G401.6 (cell line): ENCODE measurements around the gene PRPF31.

Experiments used
- FAIRE-seq: peaks from 2 replicates; lab custom pipeline; 2012; peaks lifted over from hg19 to GRCh38; lab: Jason Lieb, UNC

Gene PRPF31

DNA sequence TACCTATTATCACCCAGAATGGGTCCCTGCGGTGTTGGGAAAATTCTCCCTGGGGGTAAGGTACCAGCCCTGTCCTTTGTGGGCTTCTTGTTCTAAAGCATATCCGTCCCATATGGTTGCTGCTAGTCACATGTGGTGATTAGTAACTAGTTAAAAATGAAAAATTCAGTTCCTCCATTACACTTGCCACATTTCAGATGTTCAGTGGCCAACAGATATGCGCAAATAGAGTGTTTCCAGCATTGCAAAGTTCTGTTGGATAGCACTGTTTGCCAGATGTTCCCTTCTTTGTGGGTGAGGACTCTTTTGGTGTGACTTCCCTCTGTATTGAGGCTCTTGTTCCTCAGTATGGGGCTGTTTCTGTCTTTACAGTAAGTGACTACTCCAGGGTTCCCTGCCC lies 25.8 kb downstream of the PRPF31 start:
- no peak for FAIRE-seq

DNA sequence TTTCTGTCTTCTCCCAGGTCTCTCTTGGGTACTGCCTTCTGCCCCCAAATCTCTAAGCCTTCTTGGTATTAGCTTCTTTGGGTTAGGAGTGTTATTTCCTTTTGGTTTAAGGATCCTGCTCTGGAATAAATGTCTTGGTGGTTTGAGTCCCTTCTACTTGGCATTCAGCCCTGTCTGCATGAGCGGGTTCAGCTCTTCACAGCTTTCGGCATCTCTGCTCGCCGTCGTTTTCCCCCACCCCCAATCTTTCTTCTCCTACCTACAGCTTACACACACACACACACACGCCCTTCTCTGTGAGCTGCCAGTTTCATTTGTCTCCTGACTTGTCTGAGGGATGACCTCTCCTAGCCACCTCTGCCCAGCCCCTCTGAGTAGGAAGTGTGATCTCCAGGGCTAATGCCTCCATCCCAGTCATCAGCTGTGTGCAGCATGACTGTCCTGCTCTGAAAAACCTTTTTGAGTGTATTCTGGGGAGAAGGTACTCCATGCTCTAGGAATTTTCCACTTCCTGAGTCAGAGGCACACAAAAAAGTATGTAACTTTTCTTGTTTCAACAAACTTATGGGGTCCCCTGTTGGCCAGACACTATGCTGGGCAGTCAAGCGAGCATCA lies 26.7 kb downstream of the PRPF31 start:
- no peak for FAIRE-seq

GRCh38 chr19:54145541-54146158 lies 30.1 kb downstream of the PRPF31 start:
- no peak for FAIRE-seq

DNA sequence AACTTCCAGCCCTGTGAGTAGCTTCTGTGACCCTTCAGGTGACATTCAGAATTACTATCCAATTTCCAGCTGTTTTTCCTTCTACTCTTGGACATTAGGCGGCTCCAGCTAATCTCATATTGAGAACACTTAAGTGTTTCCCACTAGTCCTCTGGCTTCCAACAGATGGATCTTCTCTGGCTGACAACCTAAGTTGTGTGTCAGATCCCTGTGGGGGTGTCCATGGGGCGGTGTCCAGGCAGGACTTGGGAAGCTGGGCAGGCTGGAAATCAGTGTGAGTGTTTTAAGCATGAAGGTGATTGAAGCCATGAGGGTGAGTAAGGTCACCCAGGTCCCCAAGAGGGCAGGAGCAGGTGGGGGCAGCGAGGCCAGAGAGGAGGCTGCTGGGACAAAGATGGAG lies 32.1 kb downstream of the PRPF31 start:
- no peak for FAIRE-seq

DNA sequence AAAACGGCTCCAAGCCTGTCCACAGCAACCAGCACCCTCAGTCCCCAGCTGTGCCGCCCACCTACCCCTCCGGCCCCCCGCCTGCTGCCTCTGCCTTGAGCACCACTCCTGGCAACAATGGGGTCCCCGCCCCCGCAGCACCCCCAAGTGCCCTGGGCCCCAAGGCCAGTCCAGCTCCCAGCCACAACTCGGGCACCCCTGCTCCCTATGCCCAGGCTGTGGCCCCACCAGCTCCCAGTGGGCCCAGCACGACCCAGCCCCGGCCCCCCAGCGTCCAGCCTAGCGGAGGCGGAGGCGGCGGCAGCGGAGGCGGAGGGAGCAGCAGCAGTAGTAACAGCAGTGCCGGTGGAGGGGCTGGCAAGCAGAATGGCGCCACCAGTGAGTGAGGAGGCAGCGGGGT lies 32.6 kb downstream of the PRPF31 start:
- no peak for FAIRE-seq

DNA sequence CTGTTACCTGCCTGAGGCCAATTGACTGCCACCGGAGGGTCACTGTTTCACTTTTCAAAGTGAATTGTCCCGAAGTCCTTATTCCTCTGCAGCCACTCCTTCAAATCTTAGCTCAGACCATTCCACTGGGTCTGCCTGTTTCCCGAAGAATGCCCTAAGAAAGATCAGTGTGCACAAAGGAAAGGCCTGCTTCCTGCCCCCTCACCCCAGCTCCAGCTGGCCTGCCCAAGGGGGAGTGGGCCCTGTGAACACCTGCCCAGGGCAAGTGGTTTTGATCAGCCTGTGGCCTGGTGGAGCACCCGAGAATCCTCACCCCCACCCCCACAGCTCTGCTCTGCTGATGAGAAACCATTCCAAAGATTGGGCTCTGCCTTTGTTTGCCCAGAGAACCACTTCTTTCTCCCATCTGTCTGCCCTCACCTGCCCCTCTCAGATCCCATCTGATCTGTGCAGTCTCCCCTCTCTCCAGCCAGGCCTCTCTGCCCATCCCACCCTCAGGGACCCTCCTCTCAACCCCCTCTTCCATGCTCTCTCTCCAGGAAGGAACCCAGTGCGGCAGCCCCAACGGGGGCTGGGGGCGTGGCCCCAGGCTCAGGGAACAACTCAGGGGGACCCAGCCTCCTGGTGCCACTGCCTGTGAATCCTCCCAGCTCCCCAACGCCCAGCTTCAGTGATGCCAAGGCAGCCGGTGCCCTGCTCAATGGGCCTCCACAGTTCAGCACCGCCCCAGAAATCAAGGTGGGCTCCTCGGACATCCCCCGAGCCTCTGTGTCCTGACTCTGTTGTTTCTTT lies 33.7 kb downstream of the PRPF31 start:
- FAIRE-seq: no peak

DNA sequence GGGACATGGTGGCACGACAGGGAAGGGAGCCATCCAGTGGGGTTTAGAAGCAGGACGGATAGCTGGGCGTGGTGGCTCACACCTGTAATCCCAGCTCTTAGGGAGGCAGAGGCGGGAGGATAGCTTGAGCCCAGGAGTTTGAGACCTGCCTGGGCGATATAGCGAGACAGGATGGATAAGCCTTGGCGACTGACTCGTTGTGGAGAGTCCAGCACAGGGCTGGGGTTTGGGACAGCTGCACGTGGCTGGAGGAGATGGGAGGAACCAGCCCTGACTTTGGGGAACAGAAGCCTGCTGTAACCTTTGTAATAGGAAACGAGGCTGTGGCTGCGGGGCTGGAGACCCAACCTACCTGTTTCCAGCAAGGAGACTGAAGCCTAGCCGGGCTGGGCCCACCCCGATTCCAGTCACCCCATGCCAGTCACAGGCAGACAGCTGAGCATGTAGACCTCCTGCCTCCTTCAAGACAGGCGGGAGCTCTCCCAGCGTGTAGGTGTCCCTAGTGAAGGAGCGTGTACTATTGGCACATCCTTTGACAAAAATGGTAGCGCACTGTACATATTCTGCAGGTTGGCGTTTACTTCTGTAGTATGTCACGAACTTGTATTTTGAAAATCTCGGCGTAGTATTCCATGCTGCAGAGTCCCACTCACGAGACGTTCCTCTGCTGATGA lies 35.9 kb downstream of the PRPF31 start:
- FAIRE-seq: no peak

DNA sequence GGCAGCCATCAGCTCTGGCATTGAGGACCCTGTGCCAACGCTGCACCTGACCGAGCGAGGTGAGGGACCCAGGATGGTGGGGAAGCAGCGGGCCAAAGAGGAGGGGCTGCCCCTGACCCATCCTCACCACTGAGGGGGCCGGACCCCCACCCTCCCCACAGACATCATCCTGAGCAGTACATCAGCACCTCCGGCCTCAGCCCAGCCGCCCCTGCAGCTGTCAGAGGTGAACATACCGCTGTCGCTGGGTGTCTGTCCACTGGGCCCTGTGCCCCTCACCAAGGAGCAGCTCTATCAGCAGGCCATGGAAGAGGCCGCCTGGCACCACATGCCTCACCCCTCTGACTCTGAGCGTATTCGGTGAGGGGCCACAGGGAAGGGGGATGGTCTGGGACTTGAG lies 36.7 kb downstream of the PRPF31 start:
- FAIRE-seq: no peak

DNA sequence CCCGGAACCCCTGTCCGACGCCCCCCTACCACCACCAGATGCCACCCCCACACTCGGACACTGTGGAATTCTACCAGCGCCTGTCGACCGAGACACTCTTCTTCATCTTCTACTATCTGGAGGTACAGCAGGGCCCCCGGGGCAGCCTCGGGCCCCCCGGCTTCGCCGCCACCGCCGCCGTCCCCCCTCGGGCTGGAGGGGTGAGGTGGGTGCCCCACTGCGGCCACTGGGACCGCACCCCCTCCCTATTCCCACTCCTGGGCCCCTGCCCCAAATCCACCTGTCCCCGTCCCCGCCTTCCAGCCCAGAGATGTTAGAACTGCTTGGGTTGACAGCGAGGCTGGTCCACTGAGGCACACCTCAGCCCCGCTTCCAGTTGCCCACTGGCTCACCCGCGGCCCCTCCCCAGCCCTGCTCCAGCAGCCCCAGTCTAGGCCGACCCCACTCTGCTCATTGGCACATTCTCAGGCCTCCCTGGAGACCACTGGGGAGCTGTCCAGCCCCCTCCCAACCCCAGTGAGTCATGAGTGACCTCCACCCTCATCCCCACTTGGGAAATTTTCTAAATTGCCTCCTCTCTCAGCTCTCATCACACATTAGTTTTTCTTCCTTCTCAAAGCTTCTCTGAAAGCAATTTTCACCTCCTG lies 37.4 kb downstream of the PRPF31 start:
- FAIRE-seq: no peak

DNA sequence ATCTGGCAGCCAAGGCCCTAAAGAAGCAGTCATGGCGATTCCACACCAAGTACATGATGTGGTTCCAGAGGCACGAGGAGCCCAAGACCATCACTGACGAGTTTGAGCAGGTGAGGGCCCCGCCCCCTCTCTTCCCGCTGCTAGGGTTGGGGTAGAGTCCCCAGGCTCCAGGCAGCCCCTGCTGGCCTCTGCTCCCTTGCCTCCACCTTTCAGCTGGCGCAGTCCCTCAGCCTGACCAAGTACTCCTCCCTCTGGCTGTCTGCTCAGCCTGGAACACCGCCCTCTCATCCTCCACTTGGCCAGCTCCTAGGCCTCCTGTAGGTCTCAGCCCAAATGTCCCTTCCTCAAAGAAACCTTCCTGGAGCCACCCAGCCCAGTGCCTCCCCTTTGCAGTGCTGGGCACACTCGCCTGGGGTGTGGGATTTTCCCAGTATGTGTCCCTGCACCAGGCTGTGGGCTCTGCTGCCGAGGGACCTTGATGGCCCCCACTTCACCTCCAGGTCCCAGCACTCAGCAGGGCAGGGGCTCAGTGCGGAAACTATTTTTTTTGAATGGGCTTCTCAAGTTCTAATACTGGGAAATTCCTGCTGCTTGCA lies 38.3 kb downstream of the PRPF31 start:
- no peak for FAIRE-seq

DNA sequence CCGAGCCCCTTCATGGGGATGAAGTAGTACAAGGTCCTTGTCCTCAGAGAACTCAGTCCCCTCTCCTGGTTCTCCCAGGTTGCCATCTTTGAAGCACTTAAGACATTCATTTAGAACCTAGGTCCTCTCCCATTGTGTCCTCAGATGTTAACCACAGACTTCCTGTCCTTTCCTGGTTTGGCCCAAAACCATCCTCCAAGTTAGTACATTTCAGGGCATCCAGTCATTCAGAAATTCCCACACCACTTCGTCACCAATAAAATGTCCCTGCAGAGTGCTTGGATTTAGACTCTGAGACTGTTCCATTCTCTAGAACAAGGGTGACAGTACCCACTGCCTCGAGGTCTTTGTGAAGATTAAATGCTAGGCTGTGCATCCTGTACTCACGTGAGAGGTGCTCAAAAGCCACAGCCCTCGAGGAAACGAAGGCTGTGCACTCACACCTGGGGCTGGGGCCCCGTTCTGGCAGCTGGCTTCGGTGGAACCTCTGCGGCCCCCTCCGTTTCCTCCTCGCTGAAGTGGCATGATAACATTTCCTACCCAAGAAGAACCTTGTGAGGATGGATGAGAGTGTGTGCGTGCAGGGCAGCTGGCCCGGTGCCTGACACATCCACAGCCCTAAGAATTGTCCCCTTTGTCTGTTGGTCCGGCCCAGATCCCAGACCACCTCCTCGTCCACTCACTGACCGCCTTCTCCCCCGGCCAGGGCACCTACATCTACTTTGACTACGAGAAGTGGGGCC lies 39.2 kb downstream of the PRPF31 start:
- FAIRE-seq: no peak

DNA sequence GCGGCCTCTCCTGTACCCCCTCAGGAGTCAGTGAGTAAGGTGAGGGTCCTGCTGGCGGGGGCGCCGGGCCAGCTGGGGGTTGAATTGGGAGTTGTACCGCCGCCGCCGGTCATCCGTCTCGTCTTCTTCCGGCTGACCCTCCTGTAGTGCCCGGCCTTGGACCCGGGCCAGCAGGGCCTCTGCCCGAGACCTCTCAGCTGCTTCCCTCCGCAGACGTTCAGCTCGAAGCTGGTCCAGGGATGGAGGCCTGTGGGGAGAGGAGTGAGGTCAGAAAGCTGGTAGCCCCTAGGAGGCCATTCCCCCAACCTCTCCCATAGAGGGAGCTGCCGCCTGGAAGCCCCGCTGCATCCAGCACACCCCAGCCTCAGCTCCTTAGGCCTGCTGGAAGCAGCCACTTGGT lies 40.1 kb downstream of the PRPF31 start:
- no peak for FAIRE-seq

- no peak for FAIRE-seq
Measured at GRCh38 chr19:54156490-54156889, 40.9 kb downstream of the PRPF31 start.

DNA sequence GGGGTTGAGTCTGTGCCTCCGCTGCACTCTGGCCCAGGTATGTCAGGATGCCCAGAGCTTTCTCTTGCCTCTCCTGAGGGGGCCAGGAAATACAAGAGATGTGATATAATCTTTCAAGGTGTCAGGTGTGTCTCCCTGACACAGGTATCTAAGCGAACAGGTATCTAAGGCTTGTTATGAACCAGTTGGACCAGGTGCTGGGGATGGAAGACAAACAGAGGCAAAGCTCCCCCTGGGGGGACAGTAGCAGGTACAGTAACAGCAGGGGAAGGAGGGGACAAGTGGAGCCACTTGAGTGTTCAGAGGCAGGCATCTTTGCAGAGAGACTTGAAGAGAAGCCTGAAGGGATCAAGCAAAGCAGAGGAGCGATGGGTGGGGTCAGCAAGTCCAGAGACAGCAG lies 41.4 kb downstream of the PRPF31 start:
- FAIRE-seq: no peak

- FAIRE-seq: no peak
Measured at GRCh38 chr19:54158812-54159351, 43.3 kb downstream of the PRPF31 start.

- FAIRE-seq: peak; percentile 100
Measured at GRCh38 chr19:54159352-54160181, 44.0 kb downstream of the PRPF31 start, which contains the start of gene LENG1. Gene LENG1 (minus strand): TSS chr19:54159721. CDS start chr19:54159695, 26 bp downstream.

DNA sequence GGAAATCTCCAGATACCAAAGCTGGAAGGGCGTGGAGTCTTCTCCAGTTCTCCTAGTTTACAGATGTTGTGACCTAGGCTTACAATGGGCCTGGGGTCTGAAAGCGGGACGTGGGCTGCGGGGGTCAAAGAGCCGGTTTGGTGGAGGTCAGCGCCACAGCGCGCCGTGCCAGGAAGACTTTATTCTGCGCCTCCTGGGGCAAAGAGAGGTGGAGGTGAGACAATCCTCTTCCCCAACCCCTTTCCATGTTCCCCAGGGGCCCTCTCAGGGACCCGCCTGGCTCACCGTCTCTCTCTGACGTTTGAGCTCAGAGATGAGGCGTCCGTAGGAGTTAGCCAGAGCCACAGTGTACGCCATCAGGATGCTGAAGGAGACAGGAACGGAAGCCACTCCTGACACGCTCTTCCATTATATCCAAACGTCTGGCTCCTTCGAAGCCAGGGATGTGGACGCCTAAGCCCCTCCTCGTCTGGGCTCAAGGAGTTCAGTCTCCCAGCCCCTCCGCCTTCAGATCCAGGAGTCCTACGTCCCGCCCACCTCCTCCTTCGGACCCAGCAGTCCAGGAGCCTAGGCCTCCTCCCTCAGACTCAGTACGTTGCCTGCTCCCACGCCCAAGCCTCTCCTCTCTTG lies 44.7 kb downstream of the PRPF31 start:
- FAIRE-seq: no peak

- no peak for FAIRE-seq
Measured at GRCh38 chr19:54160854-54161253, 45.3 kb downstream of the PRPF31 start.

DNA sequence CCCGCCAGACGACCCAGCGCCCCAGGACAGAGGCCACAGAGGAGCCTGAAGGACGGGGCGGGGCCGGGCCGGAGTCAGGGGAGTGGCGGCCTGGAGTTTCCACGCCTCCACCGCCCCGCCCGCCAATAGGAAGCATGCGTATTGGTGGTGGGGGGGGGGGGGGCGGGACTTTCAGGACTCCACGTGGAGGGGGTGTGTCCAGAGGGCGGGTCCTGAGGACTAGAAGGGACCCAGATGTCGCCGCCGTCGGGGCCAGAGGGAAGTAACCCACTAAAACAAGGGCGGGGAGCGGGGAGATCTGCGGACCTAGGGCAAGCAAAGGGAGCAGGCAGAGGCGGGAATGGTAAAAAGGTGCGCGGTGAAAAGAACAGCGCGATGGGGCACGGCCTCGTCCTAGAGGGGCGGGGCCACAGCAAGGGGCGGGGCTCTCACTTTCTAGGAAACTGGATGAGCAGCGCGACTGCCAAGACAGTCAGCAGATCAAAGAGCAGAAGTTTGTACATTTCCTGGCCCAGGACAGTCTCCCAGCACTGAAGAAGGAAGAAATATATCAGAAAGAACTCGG lies 46.8 kb downstream of the PRPF31 start:
- no peak for FAIRE-seq
